Stimulated activated CD8-positive, alpha-beta memory T cell treated with anti-CD3 and anti-CD28 coated beads, Interleukin-2, amount 100 ng/mL, for 48 hours (primary cell): ENCODE results near the gene PCYT1A.

Source experiments
- DNase-seq, 2 donors: peaks; one replicate each; pipeline ENCODE4 v3.0.0-alpha.2; 2020; ENCODE audit warnings: low read depth in 2 of 2

Gene PCYT1A

DNA sequence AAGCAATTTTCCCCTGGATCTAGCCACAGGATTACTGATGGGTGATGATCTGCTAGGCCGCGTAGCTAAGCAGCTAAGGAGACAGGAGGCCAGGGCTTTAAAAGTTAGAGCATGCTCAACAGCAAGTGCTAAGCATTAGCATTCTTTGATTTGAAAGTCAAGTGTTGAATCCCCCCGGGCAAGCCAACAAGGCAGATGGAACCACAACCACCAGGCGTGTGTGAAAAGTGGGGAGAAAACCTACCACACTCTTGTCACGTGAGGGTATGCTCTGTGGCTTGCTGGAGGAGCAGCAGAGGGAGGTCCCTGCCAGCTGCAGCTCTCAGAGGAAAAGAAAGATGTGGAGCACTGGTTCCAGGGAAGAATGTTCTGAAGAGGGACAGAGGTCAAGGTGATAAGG lies 50.3 kb downstream of the PCYT1A start:
- DNase-seq = no peak

DNA sequence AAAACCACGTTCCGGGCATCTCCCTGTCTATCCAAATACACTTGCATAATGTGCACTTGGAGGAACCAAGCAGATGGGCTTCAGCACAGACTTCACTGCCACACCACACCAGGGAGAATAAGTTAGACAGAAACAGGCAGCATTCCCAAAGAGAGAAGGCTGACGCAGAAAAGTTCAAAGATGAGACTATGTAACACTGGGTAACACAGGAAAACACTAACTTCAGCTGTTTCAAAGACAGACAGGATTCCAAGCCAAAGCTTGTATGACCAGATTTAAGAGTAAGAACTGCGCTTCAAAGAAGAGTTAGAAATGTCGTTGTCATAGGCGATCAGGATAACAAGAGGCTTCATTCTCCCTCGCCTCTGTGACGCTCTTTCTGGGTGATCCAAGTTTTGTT lies 51.3 kb downstream of the PCYT1A start:
- DNase-seq = no peak

GRCh38 chr3:196235452-196236122 lies 51.9 kb downstream of the PCYT1A start:
- DNase-seq = no peak

DNA sequence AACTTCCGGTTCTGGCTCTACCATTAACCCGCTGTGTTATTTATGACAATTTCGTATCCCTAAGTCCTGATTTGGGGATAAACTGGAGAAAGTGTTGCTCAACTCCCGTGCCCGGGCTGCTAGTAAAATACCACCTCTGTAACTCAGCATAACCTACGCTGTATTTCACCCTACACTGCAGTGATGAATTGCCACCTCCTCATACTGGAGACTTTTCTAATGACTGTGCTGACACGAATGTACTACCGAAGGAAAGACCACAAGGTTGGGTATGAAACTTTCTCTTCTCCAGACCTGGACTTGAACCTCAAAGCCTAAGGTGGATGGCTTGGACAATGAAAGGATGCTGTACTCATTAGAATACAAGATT lies 54.7 kb downstream of the PCYT1A start:
- no peak for DNase-seq

DNA sequence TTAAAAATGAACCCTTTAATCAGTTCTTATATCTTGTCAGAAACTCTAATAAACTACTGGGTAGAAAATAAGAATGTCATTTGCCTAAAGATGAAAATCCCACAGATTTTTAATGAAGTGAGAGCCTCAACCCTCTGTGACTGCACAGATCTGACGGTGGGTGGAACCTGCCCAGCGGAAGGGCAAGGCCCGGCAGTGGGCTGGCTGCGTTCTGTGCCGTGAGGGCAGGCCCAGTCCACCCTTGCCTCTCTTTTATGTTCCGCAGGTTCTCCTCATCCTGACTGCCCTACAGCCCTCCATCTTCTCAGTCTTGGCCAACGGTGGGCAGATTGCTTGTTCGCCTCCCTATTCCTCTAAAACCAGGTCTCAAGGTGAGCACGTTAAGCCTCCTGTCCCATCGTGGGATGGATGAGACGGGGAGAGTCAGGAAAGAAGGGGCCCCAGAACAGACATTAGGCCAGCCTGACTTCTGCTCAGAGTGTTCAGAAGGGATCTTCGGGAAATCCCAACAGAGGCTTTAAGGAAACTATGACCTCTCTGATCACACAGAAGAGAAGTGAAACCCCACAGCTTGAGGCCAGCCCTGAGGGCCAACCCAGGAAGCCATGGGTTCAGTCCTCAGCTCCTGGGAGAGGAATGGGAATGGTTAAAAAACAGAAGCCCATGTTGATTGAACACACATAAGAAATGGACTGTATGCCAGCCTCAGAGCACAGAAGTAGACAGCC lies 55.2 kb downstream of the PCYT1A start:
- DNase-seq = no peak

DNA sequence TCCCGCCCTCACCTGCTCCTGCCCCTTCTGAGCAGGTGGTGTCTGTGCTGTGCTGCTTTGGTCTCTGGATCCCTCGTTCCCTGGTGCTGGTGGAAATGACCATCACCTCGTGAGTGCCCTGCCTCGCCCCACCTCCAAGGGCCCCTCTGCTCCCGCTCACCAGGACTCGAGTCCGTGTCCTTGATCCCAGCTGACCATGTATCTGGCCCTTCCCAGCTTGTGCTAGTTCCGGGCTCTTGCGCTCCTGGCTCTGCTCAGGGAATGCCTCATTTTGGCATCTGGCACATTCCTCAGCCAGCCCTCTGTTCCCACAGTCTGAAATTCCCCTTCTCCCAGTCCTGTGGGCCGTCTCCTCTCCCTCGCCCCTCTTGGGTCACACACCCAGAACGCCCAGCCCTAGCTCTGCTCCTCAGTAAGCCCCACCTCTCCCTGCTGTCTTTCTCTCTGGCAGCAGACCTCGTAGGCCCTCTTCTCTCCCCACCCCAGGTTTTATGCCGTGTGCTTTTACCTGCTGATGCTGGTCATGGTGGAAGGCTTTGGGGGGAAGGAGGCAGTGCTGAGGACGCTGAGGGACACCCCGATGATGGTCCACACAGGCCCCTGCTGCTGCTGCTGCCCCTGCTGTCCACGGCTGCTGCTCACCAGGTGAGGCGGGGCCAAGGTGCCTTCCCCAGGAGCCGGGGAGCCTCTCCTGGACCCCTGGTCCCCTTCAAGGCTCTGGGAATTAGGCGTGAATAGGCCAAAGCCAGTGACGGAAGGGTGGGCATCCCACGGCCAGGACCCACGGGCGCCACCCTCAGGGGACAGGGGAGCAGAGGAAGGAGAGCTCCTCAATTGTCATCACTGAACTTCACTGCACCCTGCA lies 59.7 kb downstream of the PCYT1A start:
- DNase-seq = no peak

DNA sequence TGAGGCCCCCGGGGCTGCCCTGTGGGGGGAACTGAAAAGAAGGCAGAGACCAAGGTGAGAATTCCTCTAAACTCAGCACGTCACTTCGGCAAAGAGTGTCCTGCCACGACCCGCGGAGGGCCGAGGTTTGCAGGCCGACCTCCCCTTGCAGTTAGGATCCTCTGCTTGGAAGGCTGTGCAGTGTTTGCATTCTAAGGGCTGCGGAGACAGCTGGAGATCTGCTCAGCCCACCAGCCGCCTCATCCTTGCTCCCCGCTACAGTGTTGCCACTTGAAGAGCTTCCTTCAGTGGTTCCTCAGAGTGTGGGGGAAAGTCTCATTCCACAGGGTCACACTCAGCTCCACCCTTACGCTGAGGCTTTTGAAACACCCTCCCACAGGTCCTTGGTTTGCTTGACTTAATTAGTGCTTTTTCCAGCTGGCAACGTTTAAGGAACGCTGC lies 60.4 kb downstream of the PCYT1A start:
- no peak for DNase-seq

- DNase-seq = no peak
Measured at GRCh38 chr3:196225763-196226364, 61.7 kb downstream of the PCYT1A start.

DNA sequence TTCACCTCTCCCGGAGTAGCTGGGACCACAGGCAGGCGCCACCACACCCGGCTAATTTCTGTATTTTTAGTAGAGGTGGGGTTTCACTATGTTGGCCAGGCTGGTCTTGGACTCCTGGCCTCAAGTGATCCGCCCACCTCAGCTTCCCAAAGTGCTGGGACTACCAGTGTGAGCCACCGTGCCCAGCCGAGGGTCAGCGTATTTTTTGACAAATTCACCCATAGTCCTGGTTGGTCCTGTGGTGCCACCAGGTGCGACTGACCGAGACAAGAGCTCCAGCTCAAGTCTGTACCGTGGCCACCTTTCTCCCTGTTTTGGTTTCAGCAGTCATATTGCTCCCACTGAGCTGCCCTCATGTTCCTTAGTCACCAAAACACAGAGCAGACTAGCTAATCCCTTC lies 62.4 kb downstream of the PCYT1A start:
- no peak for DNase-seq

DNA sequence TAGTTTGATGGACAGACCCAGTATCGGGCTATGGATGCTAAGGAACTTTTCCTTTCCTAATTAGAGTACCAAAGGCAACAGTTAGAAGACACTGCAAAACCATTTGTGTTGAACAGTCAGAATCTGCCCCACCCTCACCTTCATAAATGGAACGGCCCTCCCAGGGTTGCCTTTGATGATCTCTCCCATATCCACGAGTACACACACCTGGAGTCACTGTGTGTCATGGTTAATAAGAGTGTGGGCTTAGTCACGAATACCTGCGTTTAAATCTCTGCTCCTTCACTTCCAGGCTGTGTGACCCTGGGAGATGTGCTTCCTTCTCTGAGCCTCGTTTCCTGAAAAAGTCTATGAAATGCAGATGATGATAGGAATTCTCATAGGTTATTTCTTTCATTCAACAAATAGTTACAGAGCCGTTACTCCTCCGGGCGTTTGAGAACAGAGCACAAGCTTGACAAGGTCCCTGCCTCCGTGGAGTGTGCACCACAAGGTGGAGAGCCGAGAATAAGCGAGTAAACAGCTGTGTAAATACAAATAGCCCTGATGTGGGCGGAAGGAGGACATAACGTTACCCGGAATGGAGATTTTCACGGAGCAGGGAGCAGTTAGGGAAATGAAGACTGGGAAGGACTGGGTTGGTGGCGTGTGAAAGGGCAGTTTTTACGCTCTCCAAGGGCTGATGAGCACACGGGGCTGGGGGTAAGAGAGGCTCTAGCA lies 64.5 kb downstream of the PCYT1A start:
- DNase-seq = no peak

DNA sequence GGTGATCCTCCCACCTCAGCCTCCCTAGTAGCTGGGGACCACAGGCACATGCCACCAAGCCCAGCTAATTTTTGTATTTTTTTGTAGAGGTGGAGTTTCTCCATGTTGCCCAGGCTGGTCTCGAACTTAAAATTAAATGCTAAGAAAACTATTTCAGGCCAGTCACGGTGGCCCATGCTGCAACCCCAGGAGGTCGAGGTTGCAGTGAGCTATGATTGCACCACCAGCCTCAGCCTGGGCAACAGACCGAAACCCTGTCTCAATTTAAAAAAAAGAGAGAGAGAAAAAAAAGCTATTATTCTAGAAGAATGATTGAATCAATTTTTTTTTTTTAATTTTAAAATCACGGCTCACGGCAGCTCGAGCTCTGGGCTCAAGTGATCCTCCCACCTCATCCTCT lies 66.5 kb downstream of the PCYT1A start:
- no peak for DNase-seq

DNA sequence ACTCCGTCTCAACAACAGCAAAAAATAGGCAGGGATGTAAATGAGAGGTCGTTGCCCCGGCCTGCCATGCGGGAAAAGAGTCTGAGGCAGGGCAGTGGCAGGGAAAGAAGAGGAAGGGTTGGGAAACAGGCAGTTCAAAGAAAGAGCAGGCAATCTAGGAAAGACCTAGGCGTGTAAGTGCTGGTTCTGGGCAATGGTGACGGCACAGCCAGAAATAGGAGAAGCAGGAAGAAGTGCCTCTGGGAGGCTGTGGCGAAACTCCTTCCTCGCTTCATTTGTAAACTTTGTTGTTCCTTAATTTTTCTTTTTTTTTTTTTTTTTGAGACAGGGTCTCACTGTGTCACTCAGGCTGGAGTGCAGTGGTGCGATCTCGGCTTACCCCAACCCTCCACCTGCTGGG lies 66.9 kb downstream of the PCYT1A start:
- DNase-seq = no peak

DNA sequence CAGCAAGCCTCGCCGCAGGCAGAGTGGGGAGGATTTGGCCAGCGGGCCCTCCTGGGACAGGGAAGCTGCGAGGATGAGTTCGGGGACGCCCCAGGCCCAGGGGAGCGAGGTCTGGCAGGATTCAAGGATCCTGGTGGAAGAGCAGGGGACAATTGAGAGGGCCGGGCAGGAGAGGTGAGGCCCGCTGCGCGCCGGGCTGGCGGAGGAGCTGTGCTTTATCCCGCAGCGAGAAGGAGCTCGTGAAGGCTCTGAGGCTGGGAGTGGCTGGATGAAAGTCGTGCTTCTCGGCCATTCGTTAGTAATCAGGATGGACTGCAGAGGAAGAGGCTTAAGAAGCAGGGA lies 67.6 kb downstream of the PCYT1A start:
- DNase-seq = no peak

DNA sequence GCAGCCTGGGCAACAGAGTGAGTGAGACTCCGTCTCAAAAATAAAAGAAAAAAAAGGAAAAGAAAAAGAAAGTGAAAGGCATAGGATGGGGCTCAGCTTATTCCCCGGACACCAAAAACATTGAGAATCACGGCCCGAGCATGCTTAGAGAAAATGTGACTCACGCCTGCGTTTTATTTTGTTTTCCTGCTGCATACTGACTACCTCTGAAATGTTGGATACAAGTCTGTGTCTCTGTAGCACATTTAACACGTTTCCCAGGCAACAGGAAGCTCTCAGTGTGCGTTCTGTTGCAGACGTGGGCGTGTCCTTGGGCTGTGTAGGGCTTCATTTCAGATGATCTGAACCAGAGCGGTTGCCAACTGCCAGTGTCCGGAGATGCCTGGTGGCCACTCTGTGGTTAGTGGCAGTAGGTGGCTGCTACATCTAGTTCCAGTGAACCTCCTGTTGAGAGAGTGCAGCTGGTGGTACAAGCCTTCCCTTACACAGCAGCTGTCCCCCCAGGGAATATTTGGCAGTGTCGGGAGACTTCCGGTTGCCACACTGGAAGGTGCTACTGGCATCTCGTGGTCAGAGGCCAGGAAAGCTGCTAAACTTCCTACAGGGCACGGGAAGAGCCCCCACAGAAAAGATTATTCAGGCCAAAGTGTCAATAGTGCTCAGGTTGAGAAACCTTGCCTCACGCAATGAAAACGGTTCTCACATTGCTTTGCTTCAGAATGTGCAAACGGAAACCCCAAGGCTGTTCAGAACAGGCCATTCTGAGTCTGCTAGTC lies 68.1 kb downstream of the PCYT1A start:
- DNase-seq = peak; percentile 11 to 27

DNA sequence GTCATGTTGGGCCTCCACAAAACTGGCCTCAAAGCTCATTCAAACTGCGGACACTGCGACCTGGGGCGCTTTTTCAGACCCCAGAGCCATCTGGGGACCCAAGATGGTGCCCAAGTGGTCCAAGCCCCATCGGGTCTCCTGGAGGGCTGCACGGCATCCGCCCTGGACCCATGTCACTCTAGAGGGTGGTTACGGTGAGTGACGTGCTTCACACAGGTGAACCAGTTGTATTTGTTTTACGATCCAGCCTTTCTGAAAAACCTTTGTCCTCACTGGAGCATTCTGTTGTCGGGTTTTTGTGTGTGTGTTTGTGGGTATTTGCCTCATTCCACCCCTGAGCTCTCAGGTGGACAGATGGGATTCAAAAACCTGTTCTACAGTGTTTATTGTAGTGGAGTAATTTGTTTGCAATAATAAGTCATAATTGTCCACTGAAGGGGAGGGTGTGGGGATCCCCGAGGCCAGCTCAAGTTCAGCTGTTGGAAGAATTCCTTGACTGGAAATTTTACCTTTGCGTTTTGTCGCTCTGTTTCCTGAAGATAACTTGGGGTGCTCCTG lies 69.3 kb downstream of the PCYT1A start:
- DNase-seq = no peak

GRCh38 chr3:196217307-196218154 lies 70.0 kb downstream of the PCYT1A start:
- no peak for DNase-seq

- no peak for DNase-seq
Measured at GRCh38 chr3:196216681-196217211, 70.8 kb downstream of the PCYT1A start.

DNA sequence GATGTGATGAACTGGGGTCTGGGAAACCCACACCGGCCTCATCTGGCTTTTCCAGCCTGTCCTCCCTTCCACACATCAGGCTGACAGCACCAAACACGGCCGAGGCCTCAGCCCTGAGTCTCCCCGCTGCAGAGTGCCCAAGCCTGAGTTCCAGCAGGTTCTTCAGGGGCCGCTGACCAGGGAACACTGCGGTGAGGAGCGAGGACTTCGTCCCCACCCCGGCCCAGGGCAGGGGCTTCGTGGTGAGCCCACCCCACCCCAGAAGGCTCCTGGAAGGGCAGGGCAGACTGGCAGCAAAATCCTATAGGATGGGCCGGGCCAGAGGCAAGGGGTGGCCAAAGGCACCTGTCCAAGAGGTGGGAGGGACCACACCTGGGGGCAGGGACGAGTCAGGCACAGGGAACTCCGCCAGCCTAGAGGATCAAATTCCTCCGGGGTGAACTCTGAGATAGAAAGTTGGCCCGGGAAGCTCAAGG lies 71.4 kb downstream of the PCYT1A start, which contains the start of gene SLC51A:
Gene SLC51A, plus strand, starts transcription at position 446 of the 476 bp plus-strand sequence. CDS start 179 bp downstream, outside the sequence.
- no peak for DNase-seq

DNA sequence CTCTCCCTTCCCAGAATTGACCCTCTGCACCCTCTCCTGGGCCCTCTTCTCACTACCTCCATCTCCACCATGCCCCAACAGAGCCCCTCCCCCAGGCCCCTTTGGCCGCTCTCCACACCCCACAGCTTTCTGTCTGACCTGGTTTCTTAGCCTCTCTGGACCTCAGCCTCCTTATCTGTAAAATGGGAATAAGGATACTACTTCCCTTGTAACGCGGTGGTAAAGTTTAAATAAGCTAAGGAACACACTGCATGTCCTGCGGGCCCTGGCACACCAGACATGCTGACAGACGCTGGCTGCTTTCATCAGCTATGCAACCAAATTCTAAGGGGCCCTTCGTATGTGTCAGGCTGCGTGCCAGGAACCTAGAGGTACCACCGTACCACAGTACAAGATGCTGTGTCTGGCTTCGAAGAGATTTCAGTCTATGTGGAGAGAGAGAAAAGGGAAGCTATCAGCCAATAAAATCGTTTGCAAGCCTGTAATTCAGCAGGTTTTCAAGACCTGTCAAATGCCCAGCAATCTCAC lies 72.0 kb downstream of the PCYT1A start:
- DNase-seq = no peak
